HEK293 (cell line): Measurements from ENCODE around the gene TEPSIN.
A peak's percentile ranks its signal among the peaks of the same experiment; 100 is the strongest.

Experiments
- GLIS1 ChIP-seq: fragments of 450-650 bp; formaldehyde crosslinking; IDR thresholded peaks from 2 replicates; pipeline ENCODE4 v1.5.1; 2016; ENCODE audit warnings: missing biosample characterization, missing genetic modification characterization
- KLF9 ChIP-seq: fragments of 450-650 bp; formaldehyde crosslinking; IDR thresholded peaks from 2 replicates; pipeline ENCODE4 v1.5.1; 2016; ENCODE audit warnings: missing biosample characterization, missing genetic modification characterization, low read depth
- OVOL3 ChIP-seq: fragments of 450-650 bp; formaldehyde crosslinking; IDR thresholded peaks from 2 replicates; pipeline ENCODE4 v1.5.1; 2016; ENCODE audit warnings: missing biosample characterization, missing genetic modification characterization
- PRDM1 ChIP-seq: fragments of 450-650 bp; formaldehyde crosslinking; IDR thresholded peaks from 2 replicates; pipeline ENCODE4; 2016; ENCODE audit warnings: missing biosample characterization, missing genetic modification characterization
- RBAK ChIP-seq: fragments of 450-650 bp; formaldehyde crosslinking; IDR thresholded peaks from 2 replicates; pipeline ENCODE4 v1.5.1; 2016; ENCODE audit warnings: missing biosample characterization, missing genetic modification characterization
- SCRT1 ChIP-seq: fragments of 450-650 bp; formaldehyde crosslinking; IDR thresholded peaks from 2 replicates; pipeline ENCODE4 v1.5.1; 2016; ENCODE audit warnings: missing biosample characterization, missing genetic modification characterization, borderline replicate concordance
- ZBTB7A ChIP-seq: fragments of 450-650 bp; formaldehyde crosslinking; IDR thresholded peaks from 2 replicates; pipeline ENCODE4 v1.5.1; 2016; ENCODE audit warnings: low read depth, missing biosample characterization, missing genetic modification characterization
- ZFP3 ChIP-seq: fragments of 450-650 bp; formaldehyde crosslinking; IDR thresholded peaks from 2 replicates; pipeline ENCODE4 v1.5.1; 2016; ENCODE audit warnings: low read depth, missing biosample characterization, missing genetic modification characterization
- ZFP69B ChIP-seq: fragments of 450-650 bp; formaldehyde crosslinking; IDR thresholded peaks from 2 replicates; pipeline ENCODE4 v1.5.1; 2016; ENCODE audit warnings: missing biosample characterization, missing genetic modification characterization
- ZNF132 ChIP-seq: fragments of 450-650 bp; formaldehyde crosslinking; IDR thresholded peaks from 2 replicates; pipeline ENCODE4 v1.5.1; 2017; ENCODE audit warnings: missing biosample characterization, missing genetic modification characterization, borderline replicate concordance
- ZNF169 ChIP-seq: fragments of 450-650 bp; formaldehyde crosslinking; IDR thresholded peaks from 2 replicates; pipeline ENCODE4 v1.5.1; 2016; ENCODE audit warnings: missing biosample characterization, missing genetic modification characterization
- ZNF202 ChIP-seq: fragments of 450-650 bp; formaldehyde crosslinking; IDR thresholded peaks from 2 replicates; pipeline ENCODE4 v1.5.1; 2016; ENCODE audit warnings: missing biosample characterization, missing genetic modification characterization, borderline replicate concordance
- ZNF223 ChIP-seq: fragments of 450-650 bp; formaldehyde crosslinking; IDR thresholded peaks from 2 replicates; pipeline ENCODE4 v1.5.1; 2016; ENCODE audit warnings: missing biosample characterization, missing genetic modification characterization
- ZNF23 ChIP-seq: fragments of 450-650 bp; formaldehyde crosslinking; IDR thresholded peaks from 2 replicates; pipeline ENCODE4 v1.5.1; 2016; ENCODE audit warnings: missing biosample characterization, missing genetic modification characterization, borderline replicate concordance
- ZNF239 ChIP-seq: fragments of 450-650 bp; formaldehyde crosslinking; IDR thresholded peaks from 2 replicates; pipeline ENCODE4 v1.5.1; 2016; ENCODE audit warnings: missing biosample characterization, missing genetic modification characterization
- ZNF311 ChIP-seq: fragments of 450-650 bp; formaldehyde crosslinking; IDR thresholded peaks from 2 replicates; pipeline ENCODE4 v1.5.1; 2017; ENCODE audit warnings: missing biosample characterization, missing genetic modification characterization, borderline replicate concordance
- ZNF354C ChIP-seq: fragments of 450-650 bp; formaldehyde crosslinking; IDR thresholded peaks from 2 replicates; pipeline ENCODE4 v1.5.1; 2016; ENCODE audit warnings: missing biosample characterization, missing genetic modification characterization, low read depth, borderline replicate concordance
- ZNF394 ChIP-seq: fragments of 450-650 bp; formaldehyde crosslinking; IDR thresholded peaks from 2 replicates; pipeline ENCODE4 v1.5.1; 2016; ENCODE audit warnings: missing biosample characterization, missing genetic modification characterization, mild to moderate bottlenecking, moderate library complexity, borderline replicate concordance
- ZNF404 ChIP-seq: fragments of 450-650 bp; formaldehyde crosslinking; IDR thresholded peaks from 2 replicates; pipeline ENCODE4 v1.5.1; 2017; ENCODE audit warnings: missing biosample characterization, missing genetic modification characterization
- ZNF416 ChIP-seq: fragments of 450-650 bp; formaldehyde crosslinking; IDR thresholded peaks from 2 replicates; pipeline ENCODE4 v1.5.1; 2016; ENCODE audit warnings: missing biosample characterization, missing genetic modification characterization
- ZNF521 ChIP-seq: fragments of 450-650 bp; formaldehyde crosslinking; IDR thresholded peaks from 2 replicates; pipeline ENCODE4 v1.5.1; 2017; ENCODE audit warnings: missing biosample characterization, mild to moderate bottlenecking, missing genetic modification characterization
- ZNF560 ChIP-seq: fragments of 450-650 bp; formaldehyde crosslinking; IDR thresholded peaks from 2 replicates; pipeline ENCODE4 v1.5.1; 2017; ENCODE audit warnings: missing biosample characterization, missing genetic modification characterization, borderline replicate concordance
- ZSCAN16 ChIP-seq: fragments of 450-650 bp; formaldehyde crosslinking; IDR thresholded peaks from 2 replicates; pipeline ENCODE4 v1.5.1; 2016; ENCODE audit warnings: missing biosample characterization, missing genetic modification characterization
- TF ChIP-seq, protein P1 (sequence below): fragments of 450-650 bp; formaldehyde crosslinking; IDR thresholded peaks from 2 replicates; pipeline ENCODE4 v1.5.1; 2017; ENCODE audit warnings: missing biosample characterization, missing genetic modification characterization
- TF ChIP-seq, protein P2 (sequence below): fragments of 450-650 bp; formaldehyde crosslinking; IDR thresholded peaks from 2 replicates; pipeline ENCODE4 v1.5.1; 2016; ENCODE audit warnings: missing biosample characterization, missing genetic modification characterization, borderline replicate concordance
- TF ChIP-seq, protein P3 (sequence below): fragments of 450-650 bp; formaldehyde crosslinking; IDR thresholded peaks from 2 replicates; pipeline ENCODE4 v1.5.1; 2016; ENCODE audit warnings: missing biosample characterization, missing genetic modification characterization
- TF ChIP-seq, protein P4 (sequence below): fragments of 450-650 bp; formaldehyde crosslinking; IDR thresholded peaks from 2 replicates; pipeline ENCODE4 v1.5.1; 2016; ENCODE audit warnings: missing biosample characterization, missing genetic modification characterization
- TF ChIP-seq, protein P5 (sequence below): fragments of 450-650 bp; formaldehyde crosslinking; IDR thresholded peaks from 2 replicates; pipeline ENCODE4 v1.5.1; 2017; ENCODE audit warnings: missing biosample characterization, missing genetic modification characterization
- TF ChIP-seq, protein P6 (sequence below): fragments of 450-650 bp; formaldehyde crosslinking; IDR thresholded peaks from 2 replicates; pipeline ENCODE4; 2016; ENCODE audit warnings: missing biosample characterization, missing genetic modification characterization

The TEPSIN gene

DNA sequence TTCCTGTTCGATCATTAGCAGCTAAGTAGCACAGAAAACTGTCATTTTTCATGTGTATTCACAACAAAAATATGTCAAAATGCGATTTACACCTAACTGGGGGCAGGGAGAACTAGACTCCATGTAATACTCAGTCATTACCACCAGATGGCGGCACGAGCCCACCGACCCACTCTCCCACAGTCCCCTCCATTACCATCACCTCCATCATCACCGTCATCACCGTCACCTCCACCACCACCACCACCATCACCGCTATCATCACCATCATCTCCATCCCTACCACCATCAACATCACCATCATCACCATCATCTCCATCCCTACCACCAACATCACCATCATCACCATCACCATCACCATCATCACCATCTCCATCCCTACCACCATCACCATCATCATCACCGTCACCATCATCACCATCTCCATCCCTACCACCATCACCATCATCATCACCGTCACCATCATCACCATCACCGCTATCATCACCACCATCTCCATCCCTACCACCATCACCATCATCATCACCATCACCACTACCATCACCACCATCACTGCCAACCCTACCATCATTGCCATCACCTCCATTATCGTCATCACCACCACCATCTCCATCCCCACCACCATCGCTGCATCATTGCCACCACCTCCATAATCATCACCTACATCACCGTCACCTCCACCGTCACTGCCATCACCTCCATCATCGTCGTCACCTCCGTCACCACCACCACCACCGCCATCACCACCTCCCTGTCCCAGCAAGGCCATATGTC is 14.7 kb upstream of the TEPSIN start (continued):
- no peak for TF ChIP-seq ZNF223 (tag by site-specific recombination)
- TF ChIP-seq KLF9 = peak; percentile 50; the same call in 1 of the 2 replicates
- no peak; the same call in 1 of the 2 replicates for TF ChIP-seq OVOL3 (tag by site-specific recombination)
- TF ChIP-seq ZNF416 (tag by site-specific recombination) = no peak
- TF ChIP-seq ZNF23 (tag by site-specific recombination) = no peak
- peak; percentile 78; the same call in 1 of the 2 replicates for TF ChIP-seq ZFP69B
- TF ChIP-seq, protein P1, sequence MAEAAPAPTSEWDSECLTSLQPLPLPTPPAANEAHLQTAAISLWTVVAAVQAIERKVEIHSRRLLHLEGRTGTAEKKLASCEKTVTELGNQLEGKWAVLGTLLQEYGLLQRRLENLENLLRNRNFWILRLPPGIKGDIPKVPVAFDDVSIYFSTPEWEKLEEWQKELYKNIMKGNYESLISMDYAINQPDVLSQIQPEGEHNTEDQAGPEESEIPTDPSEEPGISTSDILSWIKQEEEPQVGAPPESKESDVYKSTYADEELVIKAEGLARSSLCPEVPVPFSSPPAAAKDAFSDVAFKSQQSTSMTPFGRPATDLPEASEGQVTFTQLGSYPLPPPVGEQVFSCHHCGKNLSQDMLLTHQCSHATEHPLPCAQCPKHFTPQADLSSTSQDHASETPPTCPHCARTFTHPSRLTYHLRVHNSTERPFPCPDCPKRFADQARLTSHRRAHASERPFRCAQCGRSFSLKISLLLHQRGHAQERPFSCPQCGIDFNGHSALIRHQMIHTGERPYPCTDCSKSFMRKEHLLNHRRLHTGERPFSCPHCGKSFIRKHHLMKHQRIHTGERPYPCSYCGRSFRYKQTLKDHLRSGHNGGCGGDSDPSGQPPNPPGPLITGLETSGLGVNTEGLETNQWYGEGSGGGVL = no peak
- TF ChIP-seq ZNF239 = peak; percentile 39; the same call in 1 of the 2 replicates
- TF ChIP-seq, protein P2, sequence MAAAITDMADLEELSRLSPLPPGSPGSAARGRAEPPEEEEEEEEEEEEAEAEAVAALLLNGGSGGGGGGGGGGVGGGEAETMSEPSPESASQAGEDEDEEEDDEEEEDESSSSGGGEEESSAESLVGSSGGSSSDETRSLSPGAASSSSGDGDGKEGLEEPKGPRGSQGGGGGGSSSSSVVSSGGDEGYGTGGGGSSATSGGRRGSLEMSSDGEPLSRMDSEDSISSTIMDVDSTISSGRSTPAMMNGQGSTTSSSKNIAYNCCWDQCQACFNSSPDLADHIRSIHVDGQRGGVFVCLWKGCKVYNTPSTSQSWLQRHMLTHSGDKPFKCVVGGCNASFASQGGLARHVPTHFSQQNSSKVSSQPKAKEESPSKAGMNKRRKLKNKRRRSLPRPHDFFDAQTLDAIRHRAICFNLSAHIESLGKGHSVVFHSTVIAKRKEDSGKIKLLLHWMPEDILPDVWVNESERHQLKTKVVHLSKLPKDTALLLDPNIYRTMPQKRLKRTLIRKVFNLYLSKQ (tag by site-specific recombination) = peak; percentile 2; the same call in 1 of the 2 replicates
- TF ChIP-seq, protein P3, sequence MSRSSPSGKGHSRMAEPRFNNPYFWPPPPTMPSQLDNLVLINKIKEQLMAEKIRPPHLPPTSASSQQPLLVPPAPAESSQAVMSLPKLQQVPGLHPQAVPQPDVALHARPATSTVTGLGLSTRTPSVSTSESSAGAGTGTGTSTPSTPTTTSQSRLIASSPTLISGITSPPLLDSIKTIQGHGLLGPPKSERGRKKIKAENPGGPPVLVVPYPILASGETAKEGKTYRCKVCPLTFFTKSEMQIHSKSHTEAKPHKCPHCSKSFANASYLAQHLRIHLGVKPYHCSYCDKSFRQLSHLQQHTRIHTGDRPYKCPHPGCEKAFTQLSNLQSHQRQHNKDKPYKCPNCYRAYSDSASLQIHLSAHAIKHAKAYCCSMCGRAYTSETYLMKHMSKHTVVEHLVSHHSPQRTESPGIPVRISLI = no peak
- TF ChIP-seq ZNF169 (tag by site-specific recombination) = peak; percentile 80; the same call in 1 of the 2 replicates
- peak; percentile 64 for TF ChIP-seq SCRT1 (tag by site-specific recombination)
- peak; percentile 90 for TF ChIP-seq ZNF311
- TF ChIP-seq ZBTB7A (tag by site-specific recombination) = peak; percentile 96
- TF ChIP-seq, protein P4, sequence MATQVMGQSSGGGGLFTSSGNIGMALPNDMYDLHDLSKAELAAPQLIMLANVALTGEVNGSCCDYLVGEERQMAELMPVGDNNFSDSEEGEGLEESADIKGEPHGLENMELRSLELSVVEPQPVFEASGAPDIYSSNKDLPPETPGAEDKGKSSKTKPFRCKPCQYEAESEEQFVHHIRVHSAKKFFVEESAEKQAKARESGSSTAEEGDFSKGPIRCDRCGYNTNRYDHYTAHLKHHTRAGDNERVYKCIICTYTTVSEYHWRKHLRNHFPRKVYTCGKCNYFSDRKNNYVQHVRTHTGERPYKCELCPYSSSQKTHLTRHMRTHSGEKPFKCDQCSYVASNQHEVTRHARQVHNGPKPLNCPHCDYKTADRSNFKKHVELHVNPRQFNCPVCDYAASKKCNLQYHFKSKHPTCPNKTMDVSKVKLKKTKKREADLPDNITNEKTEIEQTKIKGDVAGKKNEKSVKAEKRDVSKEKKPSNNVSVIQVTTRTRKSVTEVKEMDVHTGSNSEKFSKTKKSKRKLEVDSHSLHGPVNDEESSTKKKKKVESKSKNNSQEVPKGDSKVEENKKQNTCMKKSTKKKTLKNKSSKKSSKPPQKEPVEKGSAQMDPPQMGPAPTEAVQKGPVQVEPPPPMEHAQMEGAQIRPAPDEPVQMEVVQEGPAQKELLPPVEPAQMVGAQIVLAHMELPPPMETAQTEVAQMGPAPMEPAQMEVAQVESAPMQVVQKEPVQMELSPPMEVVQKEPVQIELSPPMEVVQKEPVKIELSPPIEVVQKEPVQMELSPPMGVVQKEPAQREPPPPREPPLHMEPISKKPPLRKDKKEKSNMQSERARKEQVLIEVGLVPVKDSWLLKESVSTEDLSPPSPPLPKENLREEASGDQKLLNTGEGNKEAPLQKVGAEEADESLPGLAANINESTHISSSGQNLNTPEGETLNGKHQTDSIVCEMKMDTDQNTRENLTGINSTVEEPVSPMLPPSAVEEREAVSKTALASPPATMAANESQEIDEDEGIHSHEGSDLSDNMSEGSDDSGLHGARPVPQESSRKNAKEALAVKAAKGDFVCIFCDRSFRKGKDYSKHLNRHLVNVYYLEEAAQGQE = no peak
- TF ChIP-seq ZFP3 = no peak
- no peak; the same call in 1 of the 2 replicates for TF ChIP-seq ZNF202 (tag by site-specific recombination)
- TF ChIP-seq ZNF394 (tag by site-specific recombination) = no peak
- TF ChIP-seq ZNF404 (tag by site-specific recombination) = no peak
- TF ChIP-seq, protein P5, sequence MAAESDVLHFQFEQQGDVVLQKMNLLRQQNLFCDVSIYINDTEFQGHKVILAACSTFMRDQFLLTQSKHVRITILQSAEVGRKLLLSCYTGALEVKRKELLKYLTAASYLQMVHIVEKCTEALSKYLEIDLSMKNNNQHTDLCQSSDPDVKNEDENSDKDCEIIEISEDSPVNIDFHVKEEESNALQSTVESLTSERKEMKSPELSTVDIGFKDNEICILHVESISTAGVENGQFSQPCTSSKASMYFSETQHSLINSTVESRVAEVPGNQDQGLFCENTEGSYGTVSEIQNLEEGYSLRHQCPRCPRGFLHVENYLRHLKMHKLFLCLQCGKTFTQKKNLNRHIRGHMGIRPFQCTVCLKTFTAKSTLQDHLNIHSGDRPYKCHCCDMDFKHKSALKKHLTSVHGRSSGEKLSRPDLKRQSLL (tag by site-specific recombination) = peak; percentile 89; the same call in 1 of the 2 replicates
- TF ChIP-seq ZSCAN16 (tag by site-specific recombination) = peak; percentile 76
- TF ChIP-seq, protein P6, sequence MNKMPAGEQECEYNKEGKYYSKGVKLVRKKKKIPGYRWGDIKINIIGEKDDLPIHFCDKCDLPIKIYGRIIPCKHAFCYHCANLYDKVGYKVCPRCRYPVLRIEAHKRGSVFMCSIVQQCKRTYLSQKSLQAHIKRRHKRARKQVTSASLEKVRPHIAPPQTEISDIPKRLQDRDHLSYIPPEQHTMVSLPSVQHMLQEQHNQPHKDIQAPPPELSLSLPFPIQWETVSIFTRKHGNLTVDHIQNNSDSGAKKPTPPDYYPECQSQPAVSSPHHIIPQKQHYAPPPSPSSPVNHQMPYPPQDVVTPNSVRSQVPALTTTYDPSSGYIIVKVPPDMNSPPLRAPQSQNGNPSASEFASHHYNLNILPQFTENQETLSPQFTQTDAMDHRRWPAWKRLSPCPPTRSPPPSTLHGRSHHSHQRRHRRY = peak; percentile 97
- no peak for TF ChIP-seq ZNF560 (tag by site-specific recombination)
- no peak for TF ChIP-seq RBAK (tag by site-specific recombination)
- TF ChIP-seq ZNF354C (tag by site-specific recombination) = peak; percentile 82; the same call in 1 of the 2 replicates
- TF ChIP-seq ZNF132 (tag by site-specific recombination) = no peak
- TF ChIP-seq GLIS1 (tag by site-specific recombination) = peak; percentile 64; the same call in 1 of the 2 replicates
- no peak for TF ChIP-seq ZNF521 (tag by site-specific recombination)
- no peak; the same call in 1 of the 2 replicates for TF ChIP-seq PRDM1 (tag by site-specific recombination)
